K562 (cell line): ENCODE data around the gene POGLUT2. TPM values are rescaled to one million over a fixed set of nuclear protein-coding genes. Genes with fewer than 3 reads are reported as not detected.
A peak's percentile ranks its signal among the peaks of the same experiment; 100 is the strongest.

Experiments
- ATAC-seq: fragments of 200-7000 bp; cut with Tn5 transposase; 3 replicates; pipeline ENCODE4 v1.9.1; 2020; ENCODE audit warnings: moderate library complexity
- BruUV-seq: library from RNA; stranded (reverse); fragments of 400-500 nt; replicated peaks from 2 replicates; lab custom pipeline; 2021; lab: Mats Ljungman, UMichigan
- CTCF ChIA-PET: fragments of 300-600 bp; formaldehyde crosslinking; extraction: SDS; loops from one replicate; lab custom pipeline; 2021; ENCODE audit warnings: low intra/inter-chr PET ratio; lab: Yijun Ruan, JAX
- POLR2A ChIA-PET: fragments of 300-600, 350-650 bp; sonication (Branson Sonifier 250); formaldehyde crosslinking; extraction: SDS; loops from one replicate; lab custom pipeline; 2021; ENCODE audit warnings: antibody characterized with exemption, inconsistent platforms; lab: Yijun Ruan, JAX
- DNase-seq, 4 experiments: peaks; one replicate each; pipeline versions ENCODE4 v3.0.0 to v3.0.0-alpha.2; 2011 to 2018; ENCODE audit warnings: low spot score in 3 of 4, mixed read lengths in 3 of 4; ENCODE audit errors: extremely low read depth in 1 of 4
- FAIRE-seq: peaks from 2 replicates; lab custom pipeline; 2011; peaks lifted over from hg19 to GRCh38; lab: Jason Lieb, UNC
- H2AFZ ChIP-seq: 2 replicates; pipeline ENCODE4 v1.6.0; 2011; ENCODE audit warnings: low read depth, low read length, control low read depth, inconsistent platforms
- H3K27ac ChIP-seq: fragments of 200-600 bp; 3 replicates; pipeline ENCODE4 v1.8.0; 2011; ENCODE audit warnings: low read depth, mild to moderate bottlenecking, control low read depth, inconsistent platforms, low read length, moderate library complexity, mixed read lengths; ENCODE audit errors: extremely low read depth
- H3K27me3 ChIP-seq, 2 experiments: fragments of 300-600 bp in 1 of 2; 2 replicates in 1 of 2; 3 replicates in 1 of 2; pipeline versions ENCODE4 v1.6.0 to v1.8.0; 2011; ENCODE audit warnings: inconsistent platforms in 2 of 2, low read length in 2 of 2, mild to moderate bottlenecking in 1 of 2, mixed read lengths in 1 of 2, moderate library complexity in 1 of 2; ENCODE audit not compliant: control insufficient read depth in 2 of 2, insufficient read depth in 2 of 2
- H3K36me3 ChIP-seq: fragments of 300-600 bp; 3 replicates; pipeline ENCODE4 v1.8.0; 2011; ENCODE audit warnings: mild to moderate bottlenecking, low read length, inconsistent platforms; ENCODE audit not compliant: control insufficient read depth, insufficient read depth
- H3K4me1 ChIP-seq, 2 experiments: fragments of 200-600 bp in 1 of 2; replicated peaks in 1 of 2; 2 replicates in 1 of 2; 3 replicates in 1 of 2; pipeline versions ENCODE4 v1.5.1 to v1.8.0; 2011; ENCODE audit warnings: inconsistent platforms in 2 of 2, low read length in 2 of 2, mild to moderate bottlenecking in 1 of 2, mixed read lengths in 1 of 2, moderate library complexity in 1 of 2; ENCODE audit not compliant: control insufficient read depth in 2 of 2, insufficient read depth in 2 of 2
- H3K4me2 ChIP-seq: 2 replicates; pipeline ENCODE4 v1.6.1; 2011; ENCODE audit warnings: low read length, control low read depth, inconsistent platforms, mixed read lengths; ENCODE audit not compliant: insufficient read depth
- H3K4me3 ChIP-seq: fragments of 200-600 bp; sonication (generic), shearing (Covaris generic); 2 replicates; pipeline ENCODE4 v1.5.1; 2016; ENCODE audit warnings: control low read depth, inconsistent platforms
- H3K79me2 ChIP-seq: fragments of 200-600 bp; 3 replicates; pipeline ENCODE4 v1.8.0; 2011; ENCODE audit warnings: low read length, inconsistent platforms; ENCODE audit not compliant: control insufficient read depth, insufficient read depth
- H3K9ac ChIP-seq, 2 experiments: 2 replicates each; pipeline versions ENCODE4 v1.6.0 to v1.6.1; 2011; ENCODE audit warnings: low read depth in 2 of 2, low read length in 2 of 2, control low read depth in 1 of 2, inconsistent platforms in 1 of 2, mild to moderate bottlenecking in 1 of 2, mixed read lengths in 1 of 2; ENCODE audit not compliant: insufficient read depth in 1 of 2
- H3K9me1 ChIP-seq: one replicate; pipeline ENCODE4 v1.6.0; 2011; ENCODE audit warnings: inconsistent platforms, mild to moderate bottlenecking, low read length, moderate library complexity; ENCODE audit not compliant: control insufficient read depth, insufficient read depth
- H3K9me3 ChIP-seq: replicated peaks from 2 replicates; pipeline ENCODE4 v1.5.1; 2011; ENCODE audit warnings: low read depth, low read length, inconsistent platforms; ENCODE audit not compliant: control insufficient read depth, insufficient read depth
- H4K20me1 ChIP-seq: replicated peaks from 2 replicates; pipeline ENCODE4 v1.6.1; 2011; ENCODE audit warnings: low read length, inconsistent platforms, mixed read lengths; ENCODE audit not compliant: control insufficient read depth, insufficient read depth
- BMI1 ChIP-seq: fragments of 150-350 bp; IDR thresholded peaks from 2 replicates; pipeline ENCODE4 v1.6.1; 2014; ENCODE audit warnings: low read length
- CREBBP ChIP-seq: IDR thresholded peaks from one replicate; pipeline ENCODE4 v1.6.1; 2012; ENCODE audit warnings: low read depth, mild to moderate bottlenecking, control low read depth, inconsistent platforms, low read length
- DIDO1 ChIP-seq: fragments of 450-650 bp; IDR thresholded peaks from 2 replicates; pipeline ENCODE4 v1.6.1; 2016; ENCODE audit warnings: low read depth, missing biosample characterization, missing genetic modification characterization
- ILF3 ChIP-seq: fragments of 450-650 bp; IDR thresholded peaks from 2 replicates; pipeline ENCODE4 v1.6.1; 2018; ENCODE audit warnings: antibody characterized with exemption, mild to moderate bottlenecking, moderate library complexity, borderline replicate concordance
- KAT8 ChIP-seq: fragments of 450-650 bp; IDR thresholded peaks from 2 replicates; pipeline ENCODE4 v1.6.1; 2016; ENCODE audit warnings: low read depth, mild to moderate bottlenecking
- KLF10 ChIP-seq: fragments of 250-450 bp; sonication (Bioruptor Pico); IDR thresholded peaks from 2 replicates; pipeline ENCODE4 v1.6.1; 2021; ENCODE audit warnings: matching md5 sums
- LARP7 ChIP-seq: fragments of 450-650 bp; IDR thresholded peaks from 2 replicates; pipeline ENCODE4 v1.6.1; 2016
- LCOR ChIP-seq: sonication (generic); formaldehyde crosslinking; IDR thresholded peaks from 2 replicates; pipeline ENCODE4 v1.8.0; 2022; ENCODE audit warnings: mild to moderate bottlenecking, missing genetic modification reagents
- NEUROD1 ChIP-seq: fragments of 150-350 bp; IDR thresholded peaks from 2 replicates; pipeline ENCODE4 v1.6.1; 2014; ENCODE audit warnings: borderline replicate concordance, low read length, low read depth; ENCODE audit not compliant: partially characterized antibody
- POLR2G ChIP-seq: fragments of 200-400 bp; formaldehyde crosslinking; IDR thresholded peaks from 2 replicates; pipeline ENCODE4 v1.6.1; 2017; ENCODE audit warnings: low read depth, mild to moderate bottlenecking, antibody characterized with exemption, low read length, moderate library complexity
- SMARCC2 ChIP-seq: fragments of 450-650 bp; IDR thresholded peaks from 2 replicates; pipeline ENCODE4 v1.6.1; 2017; ENCODE audit warnings: antibody characterized with exemption, moderate library complexity, mild to moderate bottlenecking, low read depth
- TEAD1 ChIP-seq, 2 experiments: fragments of 450-650 bp in 1 of 2; sonication (generic) in 1 of 2; formaldehyde crosslinking; IDR thresholded peaks; 2 replicates each; pipeline versions ENCODE4 v1.4.0 to v1.8.0; 2020 to 2022; ENCODE audit warnings: mild to moderate bottlenecking in 2 of 2, missing genetic modification reagents in 1 of 2
- ZNF830 ChIP-seq: fragments of 250-450 bp; sonication (Bioruptor Pico); IDR thresholded peaks from 2 replicates; pipeline ENCODE4 v1.5.0; 2021; ENCODE audit warnings: mild to moderate bottlenecking
- WGBS: fragments of 100-300 bp; shearing (Covaris generic); methylation state at CpG from one replicate; pipeline ENCODE4 v1.1.6; 2016; ENCODE audit warnings: low coverage, mixed read lengths; ENCODE audit not compliant: insufficient coverage; ENCODE audit errors: missing lambda C conversion rate; 5-methylcytosine and 5-hydroxymethylcytosine counted together
- in situ Hi-C: fragments of 300-500 bp; cut with MboI; formaldehyde crosslinking; loops from 4 replicates; pipeline ENCODE4 v1.15.0; 2018; ENCODE audit warnings: inconsistent platforms, mixed read lengths
- intact Hi-C: fragments of 100-400 bp; cut with micrococcal nuclease; formaldehyde crosslinking; loops from 2 replicates; pipeline ENCODE4 v1.14.2; 2022
- polyA plus RNA-seq, 8 experiments: library from polyadenylated mRNA; depleted of rRNA in 4 of 8; stranded (reverse) in 5 of 8; unstranded in 3 of 8; fragments of >200 nt; fragmentation: Nextera tagmentation in 2 of 8; fragmentation: Illumina TruSeq in 1 of 8; extraction: Ambion mirVana in 2 of 8; extraction: Trizol in 1 of 8; gene quantifications; 2 replicates each; pipeline versions ENCODE4 v1.2.1 to v1.2.3, GENCODE V29; 2011 to 2014; ENCODE audit warnings: inconsistent platforms in 1 of 8, missing spikeins in 1 of 8
- total RNA-seq, 7 experiments: library from RNA; depleted of rRNA in 6 of 7; stranded (reverse); fragments of >200 nt in 6 of 7; fragmentation: Illumina TruSeq in 2 of 7; extraction: Trizol in 2 of 7; gene quantifications; 2 replicates each; pipeline versions ENCODE4 v1.2.1 to v1.2.3, GENCODE V29; 2011 to 2021; ENCODE audit warnings: low replicate concordance in 1 of 7
- TF ChIP-seq, protein P1 (sequence below): fragments of 250-450 bp; sonication (Bioruptor Pico); IDR thresholded peaks from 2 replicates; pipeline ENCODE4 v1.4.0; 2020; ENCODE audit warnings: mild to moderate bottlenecking, moderate library complexity
- TF ChIP-seq, protein P2 (sequence below): fragments of 450-650 bp; IDR thresholded peaks from 2 replicates; pipeline ENCODE4 v1.6.1; 2016
- TF ChIP-seq, protein P3 (sequence below): fragments of 450-650 bp; IDR thresholded peaks from 2 replicates; pipeline ENCODE4 v1.6.1; 2016; ENCODE audit warnings: borderline replicate concordance

Gene POGLUT2
- total and polyA plus RNA-seq, 9 of the 15 experiments (the other 6 are each of a cell fraction or from before 2014, with no cell fraction given) = 3.8 to 11.8 (median 10.8) TPM

DNA sequence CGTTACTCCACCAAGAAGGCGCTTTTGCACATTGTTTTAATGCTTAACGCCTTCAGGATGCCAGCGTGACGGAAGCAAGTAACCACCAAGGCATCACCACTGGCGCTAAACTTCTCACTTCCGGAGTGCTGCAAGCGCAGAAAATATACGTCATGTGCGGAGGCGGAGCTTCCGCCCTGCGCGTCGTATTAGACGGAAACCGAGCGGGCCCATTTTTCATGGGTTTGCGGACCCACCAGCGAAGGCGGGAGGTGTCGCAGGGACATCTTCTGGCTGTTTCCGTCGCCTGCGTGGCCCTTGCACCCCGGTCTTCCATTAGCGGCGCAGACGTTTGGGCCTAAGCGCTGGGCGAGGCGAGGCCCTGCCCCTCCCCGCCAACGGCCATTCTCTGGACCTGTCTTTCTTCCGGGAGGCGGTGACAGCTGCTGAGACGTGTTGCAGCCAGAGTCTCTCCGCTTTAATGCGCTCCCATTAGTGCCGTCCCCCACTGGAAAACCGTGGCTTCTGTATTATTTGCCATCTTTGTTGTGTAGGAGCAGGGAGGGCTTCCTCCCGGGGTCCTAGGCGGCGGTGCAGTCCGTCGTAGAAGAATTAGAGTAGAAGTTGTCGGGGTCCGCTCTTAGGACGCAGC, 47.0 kb upstream of the POGLUT2 start, which contains the start of gene ERCC5:
TSS of gene ERCC5 (plus strand) at position 403 of the 631 bp plus-strand sequence. CDS start 235 bp downstream, outside the sequence.
- WGBS = under 1% methylated on average over 38 of the region's 49 CpGs
- DNase-seq (peak; percentile 69 to 95 (median 72)), ATAC-seq (peak; percentile 95), FAIRE-seq (peak; percentile 99)
- intact Hi-C loops (loop anchor here (1.0 to 2.0 kb wide), 3 partner anchors 73 to 249 kb away; partner anchors contain the start of genes TEX30 and TPP2), in situ Hi-C loops (loop anchor here (5.0 kb wide), 1 partner anchor 248 kb away; the partner anchor contains the start of gene TPP2)
- Histone ChIP-seq H3K79me2 (peaks cover 37% of the 10 kb centered on the region), H3K27ac (peak within 1 kb of the TSS; percentile 93), H3K9me3 (no peaks in the 10 kb centered on the region), H3K4me2 (peak within 1 kb of the TSS; percentile 90), H4K20me1 (no peaks in the 10 kb centered on the region), H2AFZ (peak within 1 kb of the TSS; percentile 94), H3K36me3 (peaks cover under 1% of the 10 kb centered on the region; the same call in 1 of the 3 replicates), H3K9ac (peak within 1 kb of the TSS; percentile 88 to 97), H3K4me1 (peaks cover 4 to 6% of the 10 kb centered on the region in 2 experiments; a peak in 3 of 5 replicates), H3K27me3 (no peaks in the 10 kb centered on the region), H3K4me3 (peak within 1 kb of the TSS; percentile 99), H3K9me1 (no peaks in the 10 kb centered on the region)
- ChIA-PET CTCF (no interaction called here), POLR2A (interaction anchor here (0.6 to 1.2 kb wide), 4 partner anchors 35 to 250 kb away, joined by 3 read pairs; partner anchors contain the start of gene TEX30)
- BruUV-seq = no TSS peak
- TF ChIP-seq KLF10 (no peak), TEAD1 (CRISPR knock-in tag; IDR thresholded peaks at IDR 0.05) (peak in 1 of 2 experiments; percentile 17; a peak in 1 of 4 replicates), KAT8 (no peak), BMI1 (no peak), LARP7 (no peak), ZNF830 (no peak), ILF3 (no peak), DIDO1 (tag) (peak; percentile 78; the same call in 1 of the 2 replicates), NEUROD1 (peak; percentile 40), LCOR (CRISPR knock-in tag) (peak; percentile 65; the same call in 1 of the 2 replicates), POLR2G (peak; percentile 87), CREBBP (no peak), SMARCC2 (no peak)
- TF ChIP-seq, protein P1, sequence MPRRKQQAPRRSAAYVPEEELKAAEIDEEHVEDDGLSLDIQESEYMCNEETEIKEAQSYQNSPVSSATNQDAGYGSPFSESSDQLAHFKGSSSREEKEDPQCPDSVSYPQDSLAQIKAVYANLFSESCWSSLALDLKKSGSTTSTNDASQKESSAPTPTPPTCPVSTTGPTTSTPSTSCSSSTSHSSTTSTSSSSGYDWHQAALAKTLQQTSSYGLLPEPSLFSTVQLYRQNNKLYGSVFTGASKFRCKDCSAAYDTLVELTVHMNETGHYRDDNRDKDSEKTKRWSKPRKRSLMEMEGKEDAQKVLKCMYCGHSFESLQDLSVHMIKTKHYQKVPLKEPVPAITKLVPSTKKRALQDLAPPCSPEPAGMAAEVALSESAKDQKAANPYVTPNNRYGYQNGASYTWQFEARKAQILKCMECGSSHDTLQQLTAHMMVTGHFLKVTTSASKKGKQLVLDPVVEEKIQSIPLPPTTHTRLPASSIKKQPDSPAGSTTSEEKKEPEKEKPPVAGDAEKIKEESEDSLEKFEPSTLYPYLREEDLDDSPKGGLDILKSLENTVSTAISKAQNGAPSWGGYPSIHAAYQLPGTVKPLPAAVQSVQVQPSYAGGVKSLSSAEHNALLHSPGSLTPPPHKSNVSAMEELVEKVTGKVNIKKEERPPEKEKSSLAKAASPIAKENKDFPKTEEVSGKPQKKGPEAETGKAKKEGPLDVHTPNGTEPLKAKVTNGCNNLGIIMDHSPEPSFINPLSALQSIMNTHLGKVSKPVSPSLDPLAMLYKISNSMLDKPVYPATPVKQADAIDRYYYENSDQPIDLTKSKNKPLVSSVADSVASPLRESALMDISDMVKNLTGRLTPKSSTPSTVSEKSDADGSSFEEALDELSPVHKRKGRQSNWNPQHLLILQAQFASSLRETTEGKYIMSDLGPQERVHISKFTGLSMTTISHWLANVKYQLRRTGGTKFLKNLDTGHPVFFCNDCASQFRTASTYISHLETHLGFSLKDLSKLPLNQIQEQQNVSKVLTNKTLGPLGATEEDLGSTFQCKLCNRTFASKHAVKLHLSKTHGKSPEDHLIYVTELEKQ (CRISPR knock-in tag) = no peak
- TF ChIP-seq, protein P2, sequence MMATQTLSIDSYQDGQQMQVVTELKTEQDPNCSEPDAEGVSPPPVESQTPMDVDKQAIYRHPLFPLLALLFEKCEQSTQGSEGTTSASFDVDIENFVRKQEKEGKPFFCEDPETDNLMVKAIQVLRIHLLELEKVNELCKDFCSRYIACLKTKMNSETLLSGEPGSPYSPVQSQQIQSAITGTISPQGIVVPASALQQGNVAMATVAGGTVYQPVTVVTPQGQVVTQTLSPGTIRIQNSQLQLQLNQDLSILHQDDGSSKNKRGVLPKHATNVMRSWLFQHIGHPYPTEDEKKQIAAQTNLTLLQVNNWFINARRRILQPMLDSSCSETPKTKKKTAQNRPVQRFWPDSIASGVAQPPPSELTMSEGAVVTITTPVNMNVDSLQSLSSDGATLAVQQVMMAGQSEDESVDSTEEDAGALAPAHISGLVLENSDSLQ = peak; percentile 81
- TF ChIP-seq, protein P3, sequence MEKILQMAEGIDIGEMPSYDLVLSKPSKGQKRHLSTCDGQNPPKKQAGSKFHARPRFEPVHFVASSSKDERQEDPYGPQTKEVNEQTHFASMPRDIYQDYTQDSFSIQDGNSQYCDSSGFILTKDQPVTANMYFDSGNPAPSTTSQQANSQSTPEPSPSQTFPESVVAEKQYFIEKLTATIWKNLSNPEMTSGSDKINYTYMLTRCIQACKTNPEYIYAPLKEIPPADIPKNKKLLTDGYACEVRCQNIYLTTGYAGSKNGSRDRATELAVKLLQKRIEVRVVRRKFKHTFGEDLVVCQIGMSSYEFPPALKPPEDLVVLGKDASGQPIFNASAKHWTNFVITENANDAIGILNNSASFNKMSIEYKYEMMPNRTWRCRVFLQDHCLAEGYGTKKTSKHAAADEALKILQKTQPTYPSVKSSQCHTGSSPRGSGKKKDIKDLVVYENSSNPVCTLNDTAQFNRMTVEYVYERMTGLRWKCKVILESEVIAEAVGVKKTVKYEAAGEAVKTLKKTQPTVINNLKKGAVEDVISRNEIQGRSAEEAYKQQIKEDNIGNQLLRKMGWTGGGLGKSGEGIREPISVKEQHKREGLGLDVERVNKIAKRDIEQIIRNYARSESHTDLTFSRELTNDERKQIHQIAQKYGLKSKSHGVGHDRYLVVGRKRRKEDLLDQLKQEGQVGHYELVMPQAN = peak; percentile 54
